ENCODE results near the gene TBC1D14.

- TF ChIP-seq, protein P1, sequence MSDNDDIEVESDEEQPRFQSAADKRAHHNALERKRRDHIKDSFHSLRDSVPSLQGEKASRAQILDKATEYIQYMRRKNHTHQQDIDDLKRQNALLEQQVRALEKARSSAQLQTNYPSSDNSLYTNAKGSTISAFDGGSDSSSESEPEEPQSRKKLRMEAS (CRISPR knock-in tag; IDR thresholded peaks at IDR 0.05) = no peak
- TF ChIP-seq, protein P2, sequence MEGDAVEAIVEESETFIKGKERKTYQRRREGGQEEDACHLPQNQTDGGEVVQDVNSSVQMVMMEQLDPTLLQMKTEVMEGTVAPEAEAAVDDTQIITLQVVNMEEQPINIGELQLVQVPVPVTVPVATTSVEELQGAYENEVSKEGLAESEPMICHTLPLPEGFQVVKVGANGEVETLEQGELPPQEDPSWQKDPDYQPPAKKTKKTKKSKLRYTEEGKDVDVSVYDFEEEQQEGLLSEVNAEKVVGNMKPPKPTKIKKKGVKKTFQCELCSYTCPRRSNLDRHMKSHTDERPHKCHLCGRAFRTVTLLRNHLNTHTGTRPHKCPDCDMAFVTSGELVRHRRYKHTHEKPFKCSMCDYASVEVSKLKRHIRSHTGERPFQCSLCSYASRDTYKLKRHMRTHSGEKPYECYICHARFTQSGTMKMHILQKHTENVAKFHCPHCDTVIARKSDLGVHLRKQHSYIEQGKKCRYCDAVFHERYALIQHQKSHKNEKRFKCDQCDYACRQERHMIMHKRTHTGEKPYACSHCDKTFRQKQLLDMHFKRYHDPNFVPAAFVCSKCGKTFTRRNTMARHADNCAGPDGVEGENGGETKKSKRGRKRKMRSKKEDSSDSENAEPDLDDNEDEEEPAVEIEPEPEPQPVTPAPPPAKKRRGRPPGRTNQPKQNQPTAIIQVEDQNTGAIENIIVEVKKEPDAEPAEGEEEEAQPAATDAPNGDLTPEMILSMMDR (IDR thresholded peaks at IDR 0.05 in 2 of 3, conservative IDR thresholded peaks at IDR 0.05 in 1 of 3; ENCODE audit: insufficient read depth in 2 of 3, low read depth in 1 of 3, low read length in 3 of 3) = no peak
- TF ChIP-seq CHD1 (IDR thresholded peaks at IDR 0.05; ENCODE audit: low read length) (no peak), EGR1 (conservative IDR thresholded peaks at IDR 0.05) (no peak), POLR2A (conservative IDR thresholded peaks at IDR 0.05) (no peak), ZKSCAN1 (IDR thresholded peaks at IDR 0.05; ENCODE audit: low read depth, low read length) (no peak), ZNF12 (CRISPR knock-in tag; IDR thresholded peaks at IDR 0.05) (no peak), FOXK1 (CRISPR knock-in tag; IDR thresholded peaks at IDR 0.05; ENCODE audit: borderline replicate concordance) (no peak), NCOA1 (IDR thresholded peaks at IDR 0.05; ENCODE audit: low read depth) (no peak), NR3C1 (CRISPR knock-in tag; IDR thresholded peaks at IDR 0.05) (no peak), BHLHE40 (IDR thresholded peaks at IDR 0.05; ENCODE audit: low read length) (no peak), PCBP1 (IDR thresholded peaks at IDR 0.05; ENCODE audit: low read depth, low read length, poor library complexity, severe bottlenecking) (no peak)
- TF ChIP-seq, protein P3, sequence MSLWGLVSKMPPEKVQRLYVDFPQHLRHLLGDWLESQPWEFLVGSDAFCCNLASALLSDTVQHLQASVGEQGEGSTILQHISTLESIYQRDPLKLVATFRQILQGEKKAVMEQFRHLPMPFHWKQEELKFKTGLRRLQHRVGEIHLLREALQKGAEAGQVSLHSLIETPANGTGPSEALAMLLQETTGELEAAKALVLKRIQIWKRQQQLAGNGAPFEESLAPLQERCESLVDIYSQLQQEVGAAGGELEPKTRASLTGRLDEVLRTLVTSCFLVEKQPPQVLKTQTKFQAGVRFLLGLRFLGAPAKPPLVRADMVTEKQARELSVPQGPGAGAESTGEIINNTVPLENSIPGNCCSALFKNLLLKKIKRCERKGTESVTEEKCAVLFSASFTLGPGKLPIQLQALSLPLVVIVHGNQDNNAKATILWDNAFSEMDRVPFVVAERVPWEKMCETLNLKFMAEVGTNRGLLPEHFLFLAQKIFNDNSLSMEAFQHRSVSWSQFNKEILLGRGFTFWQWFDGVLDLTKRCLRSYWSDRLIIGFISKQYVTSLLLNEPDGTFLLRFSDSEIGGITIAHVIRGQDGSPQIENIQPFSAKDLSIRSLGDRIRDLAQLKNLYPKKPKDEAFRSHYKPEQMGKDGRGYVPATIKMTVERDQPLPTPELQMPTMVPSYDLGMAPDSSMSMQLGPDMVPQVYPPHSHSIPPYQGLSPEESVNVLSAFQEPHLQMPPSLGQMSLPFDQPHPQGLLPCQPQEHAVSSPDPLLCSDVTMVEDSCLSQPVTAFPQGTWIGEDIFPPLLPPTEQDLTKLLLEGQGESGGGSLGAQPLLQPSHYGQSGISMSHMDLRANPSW (CRISPR knock-in tag; IDR thresholded peaks at IDR 0.05) = no peak
- TF ChIP-seq, protein P4, sequence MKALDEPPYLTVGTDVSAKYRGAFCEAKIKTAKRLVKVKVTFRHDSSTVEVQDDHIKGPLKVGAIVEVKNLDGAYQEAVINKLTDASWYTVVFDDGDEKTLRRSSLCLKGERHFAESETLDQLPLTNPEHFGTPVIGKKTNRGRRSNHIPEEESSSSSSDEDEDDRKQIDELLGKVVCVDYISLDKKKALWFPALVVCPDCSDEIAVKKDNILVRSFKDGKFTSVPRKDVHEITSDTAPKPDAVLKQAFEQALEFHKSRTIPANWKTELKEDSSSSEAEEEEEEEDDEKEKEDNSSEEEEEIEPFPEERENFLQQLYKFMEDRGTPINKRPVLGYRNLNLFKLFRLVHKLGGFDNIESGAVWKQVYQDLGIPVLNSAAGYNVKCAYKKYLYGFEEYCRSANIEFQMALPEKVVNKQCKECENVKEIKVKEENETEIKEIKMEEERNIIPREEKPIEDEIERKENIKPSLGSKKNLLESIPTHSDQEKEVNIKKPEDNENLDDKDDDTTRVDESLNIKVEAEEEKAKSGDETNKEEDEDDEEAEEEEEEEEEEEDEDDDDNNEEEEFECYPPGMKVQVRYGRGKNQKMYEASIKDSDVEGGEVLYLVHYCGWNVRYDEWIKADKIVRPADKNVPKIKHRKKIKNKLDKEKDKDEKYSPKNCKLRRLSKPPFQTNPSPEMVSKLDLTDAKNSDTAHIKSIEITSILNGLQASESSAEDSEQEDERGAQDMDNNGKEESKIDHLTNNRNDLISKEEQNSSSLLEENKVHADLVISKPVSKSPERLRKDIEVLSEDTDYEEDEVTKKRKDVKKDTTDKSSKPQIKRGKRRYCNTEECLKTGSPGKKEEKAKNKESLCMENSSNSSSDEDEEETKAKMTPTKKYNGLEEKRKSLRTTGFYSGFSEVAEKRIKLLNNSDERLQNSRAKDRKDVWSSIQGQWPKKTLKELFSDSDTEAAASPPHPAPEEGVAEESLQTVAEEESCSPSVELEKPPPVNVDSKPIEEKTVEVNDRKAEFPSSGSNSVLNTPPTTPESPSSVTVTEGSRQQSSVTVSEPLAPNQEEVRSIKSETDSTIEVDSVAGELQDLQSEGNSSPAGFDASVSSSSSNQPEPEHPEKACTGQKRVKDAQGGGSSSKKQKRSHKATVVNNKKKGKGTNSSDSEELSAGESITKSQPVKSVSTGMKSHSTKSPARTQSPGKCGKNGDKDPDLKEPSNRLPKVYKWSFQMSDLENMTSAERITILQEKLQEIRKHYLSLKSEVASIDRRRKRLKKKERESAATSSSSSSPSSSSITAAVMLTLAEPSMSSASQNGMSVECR (CRISPR knock-in tag; IDR thresholded peaks at IDR 0.05) = no peak
These were observed 35.4 kb downstream of the TBC1D14 start for GRCh38 chr4:6945052-6945409.

Data from K562 (cell line).